Measurements from ENCODE around the gene GNAZ.

DNA sequence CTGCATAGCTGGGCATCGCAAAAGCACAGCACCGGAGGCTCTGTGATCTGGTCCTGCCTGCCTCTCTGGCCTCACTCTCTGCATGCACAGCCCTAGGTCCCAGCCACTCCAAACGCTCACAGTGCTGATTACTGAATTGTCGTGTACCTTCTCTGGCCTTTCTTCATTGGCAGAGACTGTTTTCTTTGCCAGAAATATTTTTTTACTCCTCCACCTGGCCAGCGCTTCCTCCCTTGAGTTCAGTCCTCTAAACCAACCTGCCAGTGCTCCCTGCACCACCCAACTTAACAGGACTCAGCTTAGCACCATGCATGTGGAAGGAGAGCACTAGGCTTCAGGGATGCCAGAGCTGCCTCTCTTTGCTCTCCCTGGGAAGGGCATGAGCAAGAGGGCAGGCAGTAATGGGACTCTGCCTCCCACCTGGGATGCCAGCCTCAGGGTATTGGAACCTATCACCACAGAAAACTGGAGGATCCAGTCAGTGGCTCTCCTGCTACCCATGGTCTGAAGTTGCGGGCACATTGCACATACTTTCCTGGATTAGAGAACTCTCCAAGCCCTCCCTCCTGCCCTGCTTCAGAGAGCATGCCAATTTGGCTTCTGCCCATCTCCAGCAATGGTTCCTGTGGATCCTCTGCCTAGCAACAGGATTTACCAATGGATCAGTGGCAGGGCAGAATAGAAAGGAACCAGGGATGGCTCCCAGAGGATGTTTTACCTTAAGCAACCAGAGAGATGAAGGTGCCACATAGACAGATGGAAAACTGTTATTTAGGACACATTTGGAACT, 37.0 kb upstream of the GNAZ start:
- TF ChIP-seq CTCF (IDR thresholded peaks at IDR 0.05) (no peak), POLR2A (IDR thresholded peaks at IDR 0.05) (no peak)
